ENCODE data around the gene REG4. TPM values are rescaled to one million over a fixed set of nuclear protein-coding genes. Genes with fewer than 3 reads are reported as not detected.

The REG4 gene
- polyA plus RNA-seq, 1 donor from 2014 or later = not detected

- H3K4me3 ChIP-seq (ENCODE audit: low read length) = no peak overlapping the region
- H2AFZ ChIP-seq (ENCODE audit: low read depth, low read length) = no peak overlapping the region
- no peaks in the 10 kb centered on the region for H3K9me3 ChIP-seq (ENCODE audit: low read length)
- H4K20me1 ChIP-seq (ENCODE audit: insufficient read depth) = no peaks in the 10 kb centered on the region
- no peak overlapping the region for H3K9ac ChIP-seq (ENCODE audit: low read length)
- H3K79me2 ChIP-seq (replicated peaks; ENCODE audit: insufficient read depth, low read length) = no peaks in the 10 kb centered on the region
- H3K4me2 ChIP-seq (ENCODE audit: low read length) = no peak overlapping the region
- no peaks in the 10 kb centered on the region for H3K27me3 ChIP-seq (ENCODE audit: insufficient read depth, low read depth, low read length)
- no peaks in the 10 kb centered on the region for H3K36me3 ChIP-seq (ENCODE audit: insufficient read depth, low read length)
- no peak overlapping the region for H3K27ac ChIP-seq (ENCODE audit: low read length)
- TF ChIP-seq EP300 (conservative IDR thresholded peaks at IDR 0.05; ENCODE audit: poor library complexity, severe bottlenecking) = no peak
- no peak for TF ChIP-seq TAF1 (IDR thresholded peaks at IDR 0.05; ENCODE audit: low read depth)
- TF ChIP-seq, protein P1, sequence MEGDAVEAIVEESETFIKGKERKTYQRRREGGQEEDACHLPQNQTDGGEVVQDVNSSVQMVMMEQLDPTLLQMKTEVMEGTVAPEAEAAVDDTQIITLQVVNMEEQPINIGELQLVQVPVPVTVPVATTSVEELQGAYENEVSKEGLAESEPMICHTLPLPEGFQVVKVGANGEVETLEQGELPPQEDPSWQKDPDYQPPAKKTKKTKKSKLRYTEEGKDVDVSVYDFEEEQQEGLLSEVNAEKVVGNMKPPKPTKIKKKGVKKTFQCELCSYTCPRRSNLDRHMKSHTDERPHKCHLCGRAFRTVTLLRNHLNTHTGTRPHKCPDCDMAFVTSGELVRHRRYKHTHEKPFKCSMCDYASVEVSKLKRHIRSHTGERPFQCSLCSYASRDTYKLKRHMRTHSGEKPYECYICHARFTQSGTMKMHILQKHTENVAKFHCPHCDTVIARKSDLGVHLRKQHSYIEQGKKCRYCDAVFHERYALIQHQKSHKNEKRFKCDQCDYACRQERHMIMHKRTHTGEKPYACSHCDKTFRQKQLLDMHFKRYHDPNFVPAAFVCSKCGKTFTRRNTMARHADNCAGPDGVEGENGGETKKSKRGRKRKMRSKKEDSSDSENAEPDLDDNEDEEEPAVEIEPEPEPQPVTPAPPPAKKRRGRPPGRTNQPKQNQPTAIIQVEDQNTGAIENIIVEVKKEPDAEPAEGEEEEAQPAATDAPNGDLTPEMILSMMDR (IDR thresholded peaks at IDR 0.05; ENCODE audit: poor library complexity, severe bottlenecking) = no peak
- TF ChIP-seq, protein P2, sequence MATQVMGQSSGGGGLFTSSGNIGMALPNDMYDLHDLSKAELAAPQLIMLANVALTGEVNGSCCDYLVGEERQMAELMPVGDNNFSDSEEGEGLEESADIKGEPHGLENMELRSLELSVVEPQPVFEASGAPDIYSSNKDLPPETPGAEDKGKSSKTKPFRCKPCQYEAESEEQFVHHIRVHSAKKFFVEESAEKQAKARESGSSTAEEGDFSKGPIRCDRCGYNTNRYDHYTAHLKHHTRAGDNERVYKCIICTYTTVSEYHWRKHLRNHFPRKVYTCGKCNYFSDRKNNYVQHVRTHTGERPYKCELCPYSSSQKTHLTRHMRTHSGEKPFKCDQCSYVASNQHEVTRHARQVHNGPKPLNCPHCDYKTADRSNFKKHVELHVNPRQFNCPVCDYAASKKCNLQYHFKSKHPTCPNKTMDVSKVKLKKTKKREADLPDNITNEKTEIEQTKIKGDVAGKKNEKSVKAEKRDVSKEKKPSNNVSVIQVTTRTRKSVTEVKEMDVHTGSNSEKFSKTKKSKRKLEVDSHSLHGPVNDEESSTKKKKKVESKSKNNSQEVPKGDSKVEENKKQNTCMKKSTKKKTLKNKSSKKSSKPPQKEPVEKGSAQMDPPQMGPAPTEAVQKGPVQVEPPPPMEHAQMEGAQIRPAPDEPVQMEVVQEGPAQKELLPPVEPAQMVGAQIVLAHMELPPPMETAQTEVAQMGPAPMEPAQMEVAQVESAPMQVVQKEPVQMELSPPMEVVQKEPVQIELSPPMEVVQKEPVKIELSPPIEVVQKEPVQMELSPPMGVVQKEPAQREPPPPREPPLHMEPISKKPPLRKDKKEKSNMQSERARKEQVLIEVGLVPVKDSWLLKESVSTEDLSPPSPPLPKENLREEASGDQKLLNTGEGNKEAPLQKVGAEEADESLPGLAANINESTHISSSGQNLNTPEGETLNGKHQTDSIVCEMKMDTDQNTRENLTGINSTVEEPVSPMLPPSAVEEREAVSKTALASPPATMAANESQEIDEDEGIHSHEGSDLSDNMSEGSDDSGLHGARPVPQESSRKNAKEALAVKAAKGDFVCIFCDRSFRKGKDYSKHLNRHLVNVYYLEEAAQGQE (IDR thresholded peaks at IDR 0.05; ENCODE audit: borderline replicate concordance) = no peak
- TF ChIP-seq EZH2 (IDR thresholded peaks at IDR 0.05; ENCODE audit: borderline replicate concordance, insufficient read depth, low read length, poor library complexity, severe bottlenecking) = no peak
- no peak for TF ChIP-seq MXI1 (conservative IDR thresholded peaks at IDR 0.05; ENCODE audit: poor library complexity, severe bottlenecking)
- no peak for TF ChIP-seq POLR2AphosphoS5 (IDR thresholded peaks at IDR 0.05)
- TF ChIP-seq SMC3 (conservative IDR thresholded peaks at IDR 0.05; ENCODE audit: poor library complexity) = no peak
- H3K9me2 ChIP-seq (ENCODE audit: insufficient read depth, low read length) = no peaks in the 10 kb centered on the region
- no peaks in the 10 kb centered on the region for H3F3A ChIP-seq (ENCODE audit: insufficient read depth, low read length, poor library complexity, severe bottlenecking)
Observed at GRCh38 chr1:119815361-119815760, 4.1 kb upstream of the REG4 start.

GRCh38 chr1:119814288-119814687 is 3.0 kb upstream of the REG4 start:
- TF ChIP-seq MXI1 (conservative IDR thresholded peaks at IDR 0.05; ENCODE audit: poor library complexity, severe bottlenecking) = no peak
- TF ChIP-seq, protein P2 (IDR thresholded peaks at IDR 0.05; ENCODE audit: borderline replicate concordance) = no peak
- TF ChIP-seq RAD21 (conservative IDR thresholded peaks at IDR 0.05) = no peak
- no peak for TF ChIP-seq SMC3 (conservative IDR thresholded peaks at IDR 0.05; ENCODE audit: poor library complexity)
- TF ChIP-seq EP300 (conservative IDR thresholded peaks at IDR 0.05; ENCODE audit: poor library complexity, severe bottlenecking) = no peak
- TF ChIP-seq, protein P1 (IDR thresholded peaks at IDR 0.05; ENCODE audit: poor library complexity, severe bottlenecking) = no peak
- no peak for TF ChIP-seq EZH2 (IDR thresholded peaks at IDR 0.05; ENCODE audit: borderline replicate concordance, insufficient read depth, low read length, poor library complexity, severe bottlenecking)
- TF ChIP-seq POLR2AphosphoS5 (IDR thresholded peaks at IDR 0.05) = no peak
- TF ChIP-seq TAF1 (IDR thresholded peaks at IDR 0.05; ENCODE audit: low read depth) = no peak
- Histone ChIP-seq H3K27ac (ENCODE audit: low read length) (no peak overlapping the region), H3K27me3 (ENCODE audit: insufficient read depth, low read depth, low read length) (no peaks in the 10 kb centered on the region), H2AFZ (ENCODE audit: low read depth, low read length) (no peak overlapping the region), H3F3A (ENCODE audit: insufficient read depth, low read length, poor library complexity, severe bottlenecking) (no peaks in the 10 kb centered on the region), H3K4me2 (ENCODE audit: low read length) (no peak overlapping the region), H3K36me3 (ENCODE audit: insufficient read depth, low read length) (no peaks in the 10 kb centered on the region), H3K9me2 (ENCODE audit: insufficient read depth, low read length) (no peaks in the 10 kb centered on the region), H3K9me3 (ENCODE audit: low read length) (no peaks in the 10 kb centered on the region), H3K79me2 (replicated peaks; ENCODE audit: insufficient read depth, low read length) (no peaks in the 10 kb centered on the region), H4K20me1 (ENCODE audit: insufficient read depth) (no peaks in the 10 kb centered on the region), H3K4me3 (ENCODE audit: low read length) (no peak overlapping the region), H3K9ac (ENCODE audit: low read length) (no peak overlapping the region)
